H1 (cell line): ENCODE data around the gene CAMTA1.

Experiments used
- ATF2 ChIP-seq: IDR thresholded peaks from 2 replicates; pipeline ENCODE4 v1.6.1; 2012; ENCODE audit warnings: low read length, inconsistent platforms
- CTCF ChIP-seq, 3 experiments: IDR thresholded peaks; 1 replicate in 2 of 3; 2 replicates in 1 of 3; pipeline versions ENCODE4 v1.5.1 to v1.6.1; 2011; ENCODE audit warnings: low read length in 3 of 3, mild to moderate bottlenecking in 3 of 3, inconsistent platforms in 2 of 3, low read depth in 1 of 3, moderate library complexity in 1 of 3; ENCODE audit not compliant: insufficient read depth in 1 of 3; ENCODE audit errors: control extremely low read depth in 1 of 3
- POLR2A ChIP-seq, 2 experiments: IDR thresholded peaks; 1 replicate in 1 of 2; 2 replicates in 1 of 2; pipeline ENCODE4 v1.6.1; 2011; ENCODE audit warnings: low read depth in 2 of 2, low read length in 2 of 2, mild to moderate bottlenecking in 2 of 2; ENCODE audit errors: control extremely low read depth in 1 of 2

- TF ChIP-seq POLR2A (IDR thresholded peaks at IDR 0.05; ENCODE audit: control extremely low read depth in 1 of 2, low read depth in 2 of 2, low read length in 2 of 2) (no peak), ATF2 (no peak), CTCF (IDR thresholded peaks at IDR 0.05; ENCODE audit: control extremely low read depth in 1 of 3, insufficient read depth in 1 of 3, low read depth in 1 of 3, low read length in 3 of 3) (no peak)
These were observed 391.8 kb downstream of the CAMTA1 start for GRCh38 chr1:7177021-7177420.
